22Rv1 (cell line): ENCODE results near the gene RNPEPL1.

ENCODE experiments used
- ZFX ChIP-seq: fragments of 450-650 bp; IDR thresholded peaks from 2 replicates; pipeline ENCODE4 v1.6.1; 2017; ENCODE audit warnings: antibody characterized with exemption, borderline replicate concordance
- TF ChIP-seq, protein P1 (sequence below): fragments of 450-650 bp; IDR thresholded peaks from 2 replicates; pipeline ENCODE4 v1.5.1; 2017; ENCODE audit warnings: mild to moderate bottlenecking

DNA sequence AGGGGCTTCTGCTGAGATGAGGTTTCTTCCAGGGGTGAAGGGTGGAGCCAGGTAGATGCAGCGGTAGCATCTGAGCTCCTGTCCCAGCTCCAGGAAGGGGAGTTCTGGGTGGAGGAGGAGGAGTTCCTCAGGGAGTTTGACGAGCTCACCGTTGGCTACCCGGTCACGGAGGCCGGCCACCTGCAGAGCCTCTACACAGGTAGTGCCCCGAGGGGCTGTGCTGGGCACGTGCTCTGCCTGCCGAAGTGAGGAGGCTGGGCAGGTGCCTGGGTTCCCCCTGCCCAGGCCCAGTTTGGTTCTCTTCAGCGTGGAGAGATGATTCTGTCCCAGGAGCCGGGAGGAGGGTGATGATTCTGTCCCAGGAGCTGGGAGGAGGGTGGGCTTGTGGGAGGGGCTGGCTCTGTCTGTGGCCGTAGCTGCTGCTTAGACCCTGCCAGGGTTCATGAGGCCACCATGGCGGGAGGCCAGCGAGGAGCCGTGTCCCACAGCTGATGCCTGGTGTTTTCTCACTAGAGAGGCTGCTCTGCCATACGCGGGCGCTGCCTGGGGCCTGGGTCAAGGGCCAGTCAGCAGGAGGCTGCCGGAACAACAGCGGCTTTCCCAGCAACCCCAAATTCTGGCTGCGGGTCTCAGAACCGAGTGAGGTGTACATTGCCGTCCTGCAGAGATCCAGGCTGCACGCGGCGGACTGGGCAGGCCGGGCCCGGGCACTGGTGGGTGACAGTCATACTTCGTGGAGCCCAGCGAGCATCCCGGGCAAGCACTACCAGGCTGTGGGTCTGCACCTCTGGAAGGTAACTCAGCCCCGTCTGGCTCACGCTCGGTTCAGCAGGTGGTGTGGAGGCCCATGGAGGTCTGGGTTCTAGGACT, 26.5 kb downstream of the RNPEPL1 start:
- TF ChIP-seq, protein P1, sequence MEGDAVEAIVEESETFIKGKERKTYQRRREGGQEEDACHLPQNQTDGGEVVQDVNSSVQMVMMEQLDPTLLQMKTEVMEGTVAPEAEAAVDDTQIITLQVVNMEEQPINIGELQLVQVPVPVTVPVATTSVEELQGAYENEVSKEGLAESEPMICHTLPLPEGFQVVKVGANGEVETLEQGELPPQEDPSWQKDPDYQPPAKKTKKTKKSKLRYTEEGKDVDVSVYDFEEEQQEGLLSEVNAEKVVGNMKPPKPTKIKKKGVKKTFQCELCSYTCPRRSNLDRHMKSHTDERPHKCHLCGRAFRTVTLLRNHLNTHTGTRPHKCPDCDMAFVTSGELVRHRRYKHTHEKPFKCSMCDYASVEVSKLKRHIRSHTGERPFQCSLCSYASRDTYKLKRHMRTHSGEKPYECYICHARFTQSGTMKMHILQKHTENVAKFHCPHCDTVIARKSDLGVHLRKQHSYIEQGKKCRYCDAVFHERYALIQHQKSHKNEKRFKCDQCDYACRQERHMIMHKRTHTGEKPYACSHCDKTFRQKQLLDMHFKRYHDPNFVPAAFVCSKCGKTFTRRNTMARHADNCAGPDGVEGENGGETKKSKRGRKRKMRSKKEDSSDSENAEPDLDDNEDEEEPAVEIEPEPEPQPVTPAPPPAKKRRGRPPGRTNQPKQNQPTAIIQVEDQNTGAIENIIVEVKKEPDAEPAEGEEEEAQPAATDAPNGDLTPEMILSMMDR, result no peak
- no peak for TF ChIP-seq ZFX
